ENCODE results near the gene RAB33A. TPM values are rescaled to one million over a fixed set of nuclear protein-coding genes. Genes with fewer than 3 reads are reported as not detected.

The RAB33A gene
- polyA plus RNA-seq, 3 donors, result 0.13 to 2.1 (median 1.6) TPM

GRCh38 chrX:130172127-130172845 lies 524 bp downstream of the RAB33A start:
- peak overlapping the region; percentile 47 for H3K9ac ChIP-seq (ENCODE audit: insufficient read depth, low read length, poor library complexity, severe bottlenecking)
- 0% methylated on average over 13 of the region's 34 CpGs for WGBS (ENCODE audit: insufficient coverage)
- H3K9me3 ChIP-seq (replicated peaks in 1 of 2; ENCODE audit: control insufficient read depth in 1 of 2, insufficient read depth in 1 of 2, low read length in 2 of 2), result no peaks in the 10 kb centered on the region
- peak overlapping the region; percentile 76 for H2AFZ ChIP-seq (ENCODE audit: insufficient read depth, low read depth, low read length, poor library complexity, severe bottlenecking)
- peak overlapping the region; percentile 85 for H3K4me2 ChIP-seq (replicated peaks; ENCODE audit: extremely low read depth, low read length, poor library complexity, severe bottlenecking)
- DNase-seq, result no peak
- Mint-ChIP-seq H3K27ac (peak overlapping the region in 3 of 7 donors; percentile 8 to 96 (median 89)), H3K27me3 (ENCODE audit: low read depth in 3 of 3) (peaks cover 0 to 8% (median 1%) of the 10 kb centered on the region in 3 donors), H3K9me3 (peaks cover 0 to 10% (median 0%) of the 10 kb centered on the region in 7 donors), H3K36me3 (no peaks in the 10 kb centered on the region), H3K4me1 (peaks cover 41% of the 10 kb centered on the region), H3K4me3 (peak overlapping the region; percentile 80 to 90)
- H3K79me2 ChIP-seq (ENCODE audit: insufficient read depth, low read length), result no peaks in the 10 kb centered on the region
- H3K4me1 ChIP-seq (ENCODE audit: control insufficient read depth in 1 of 2, insufficient read depth in 2 of 2, low read length in 2 of 2), result peaks cover 44 to 52% of the 10 kb centered on the region in 2 donors
- intact Hi-C loops (cut with micrococcal nuclease), result no loop called here
- H3K27me3 ChIP-seq (ENCODE audit: control insufficient read depth in 2 of 2, insufficient read depth in 2 of 2, low read length in 2 of 2), result no peaks in the 10 kb centered on the region
- H3K27ac ChIP-seq (ENCODE audit: low read depth in 1 of 2, low read length in 2 of 2), result peak overlapping the region in 1 of 2 donors; percentile 26
- H3K4me3 ChIP-seq (replicated peaks in 1 of 3; ENCODE audit: low read depth in 2 of 3, low read length in 3 of 3), result peak overlapping the region; percentile 40 to 75 (median 65)
- H4K20me1 ChIP-seq (ENCODE audit: insufficient read depth, low read length), result no peaks in the 10 kb centered on the region
- no peaks in the 10 kb centered on the region for H3K36me3 ChIP-seq (replicated peaks in 1 of 2; ENCODE audit: control insufficient read depth in 1 of 2, insufficient read depth in 2 of 2, low read length in 2 of 2)
- TF ChIP-seq CTCF (IDR thresholded peaks at IDR 0.05), result no peak

- peaks cover 0 to 8% (median 1%) of the 10 kb centered on the region in 3 donors for H3K27me3 Mint-ChIP-seq (ENCODE audit: low read depth in 3 of 3)
- H3K9me3 Mint-ChIP-seq, result peaks cover 0 to 10% (median 0%) of the 10 kb centered on the region in 7 donors
- no peak for TF ChIP-seq CTCF (IDR thresholded peaks at IDR 0.05)
- Histone ChIP-seq H3K4me1 (ENCODE audit: control insufficient read depth in 1 of 2, insufficient read depth in 2 of 2, low read length in 2 of 2) (peaks cover 44 to 52% of the 10 kb centered on the region in 2 donors), H2AFZ (ENCODE audit: insufficient read depth, low read depth, low read length, poor library complexity, severe bottlenecking) (peak overlapping the region; percentile 68), H3K27ac (ENCODE audit: low read depth in 1 of 2, low read length in 2 of 2) (peak overlapping the region; percentile 45 to 88), H3K9ac (ENCODE audit: insufficient read depth, low read length, poor library complexity, severe bottlenecking) (peak overlapping the region; percentile 62), H3K79me2 (ENCODE audit: insufficient read depth, low read length) (no peaks in the 10 kb centered on the region), H3K27me3 (ENCODE audit: control insufficient read depth in 2 of 2, insufficient read depth in 2 of 2, low read length in 2 of 2) (no peaks in the 10 kb centered on the region), H3K9me3 (replicated peaks in 1 of 2; ENCODE audit: control insufficient read depth in 1 of 2, insufficient read depth in 1 of 2, low read length in 2 of 2) (no peaks in the 10 kb centered on the region), H3K4me3 (replicated peaks in 1 of 3; ENCODE audit: low read depth in 2 of 3, low read length in 3 of 3) (peak overlapping the region in 2 of 3 experiments; percentile 6 to 75), H3K36me3 (replicated peaks in 1 of 2; ENCODE audit: control insufficient read depth in 1 of 2, insufficient read depth in 2 of 2, low read length in 2 of 2) (no peaks in the 10 kb centered on the region), H3K4me2 (replicated peaks; ENCODE audit: extremely low read depth, low read length, poor library complexity, severe bottlenecking) (peak overlapping the region; percentile 85), H4K20me1 (ENCODE audit: insufficient read depth, low read length) (no peaks in the 10 kb centered on the region)
- H3K27ac Mint-ChIP-seq, result peak overlapping the region; percentile 83 to 96 (median 90)
- H3K4me3 Mint-ChIP-seq, result peak overlapping the region; percentile 79 to 80
- H3K4me1 Mint-ChIP-seq, result peaks cover 46% of the 10 kb centered on the region
- no peaks in the 10 kb centered on the region for H3K36me3 Mint-ChIP-seq
- peak; percentile 76 to 88 (median 78) for DNase-seq
- intact Hi-C loops (cut with micrococcal nuclease), result no loop called here
- 0% methylated on average over 2 of the region's 7 CpGs for WGBS (ENCODE audit: insufficient coverage)
Measured at GRCh38 chrX:130173190-130173895, 1.6 kb downstream of the RAB33A start.
